Skeletal muscle satellite cell (primary cell): ENCODE measurements around the gene RGS4. TPM values are rescaled to one million over a fixed set of nuclear protein-coding genes. Genes with fewer than 3 reads are reported as not detected.
A peak's percentile ranks its signal among the peaks of the same experiment; 100 is the strongest.

Experiments used
- H3K27me3 ChIP-seq: 2 replicates; pipeline ENCODE4 v1.7.0; 2013; ENCODE audit warnings: low read length; ENCODE audit not compliant: control insufficient read depth, insufficient read depth
- H3K36me3 ChIP-seq: 2 replicates; pipeline ENCODE4 v1.7.0; 2013; ENCODE audit warnings: mild to moderate bottlenecking, control low read depth, low read length; ENCODE audit not compliant: insufficient read depth
- H3K4me1 ChIP-seq: 2 replicates; pipeline ENCODE4 v1.7.0; 2013; ENCODE audit warnings: low read length; ENCODE audit not compliant: control insufficient read depth, insufficient read depth
- H3K4me2 ChIP-seq: 2 replicates; pipeline ENCODE4 v1.7.0; 2013; ENCODE audit warnings: mild to moderate bottlenecking, low read length
- H3K4me3 ChIP-seq: 2 replicates; pipeline ENCODE4 v1.7.0; 2013; ENCODE audit warnings: low read length
- H3K9ac ChIP-seq: 2 replicates; pipeline ENCODE4 v1.7.0; 2013; ENCODE audit warnings: mild to moderate bottlenecking, low read depth, low read length, moderate library complexity
- H3K9me3 ChIP-seq: replicated peaks from 2 replicates; pipeline ENCODE4 v1.7.0; 2013; ENCODE audit warnings: mild to moderate bottlenecking, control low read depth, low read length
- total RNA-seq: library from RNA; depleted of rRNA; stranded (reverse); fragments of >200 nt; gene quantifications from 2 replicates; pipeline ENCODE4 v1.2.3, GENCODE V29; 2012; rRNA removed

Gene RGS4
- total RNA-seq, result 25.3 and 45.0 TPM in 2 replicates

DNA sequence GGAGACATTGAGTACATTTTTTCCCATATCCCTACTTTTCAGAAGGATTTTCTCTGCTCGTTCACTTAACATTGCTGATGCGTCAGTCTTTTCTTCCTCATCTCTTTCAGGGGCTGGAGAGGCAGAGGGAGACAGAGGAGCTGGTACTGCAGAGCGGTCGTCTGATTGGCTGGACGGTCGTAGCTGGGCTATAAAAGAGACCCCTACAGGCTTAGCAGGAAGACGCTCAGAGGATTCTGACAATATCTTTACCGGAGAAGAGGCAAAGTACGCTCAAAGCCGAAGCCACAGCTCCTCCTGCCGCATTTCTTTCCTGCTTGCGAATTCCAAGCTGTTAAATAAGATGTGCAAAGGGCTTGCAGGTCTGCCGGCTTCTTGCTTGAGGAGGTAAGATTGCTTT lies at the start of gene RGS4:
Gene RGS4, plus strand, starts transcription at position 220 of the 400 bp plus-strand sequence. Its CDS starts 124 bp downstream, at position 344.
- Histone ChIP-seq H3K4me1 (peaks cover 25% of the 10 kb centered on the region), H3K9ac (peak within 1 kb of the TSS; percentile 85), H3K36me3 (peaks cover 32% of the 10 kb centered on the region), H3K4me2 (peak within 1 kb of the TSS; percentile 82), H3K4me3 (peak within 1 kb of the TSS; percentile 68), H3K9me3 (no peaks in the 10 kb centered on the region), H3K27me3 (no peaks in the 10 kb centered on the region)

GRCh38 chr1:163022129-163022528 lies 47.0 kb upstream of the RGS4 start:
- no peaks in the 10 kb centered on the region for H3K4me1 ChIP-seq
- no peaks in the 10 kb centered on the region for H3K27me3 ChIP-seq
- peaks cover 4% of the 10 kb centered on the region for H3K9me3 ChIP-seq
- no peaks in the 10 kb centered on the region for H3K36me3 ChIP-seq
- H3K9ac ChIP-seq, result no peak overlapping the region
- no peak overlapping the region for H3K4me3 ChIP-seq
- no peak overlapping the region for H3K4me2 ChIP-seq

DNA sequence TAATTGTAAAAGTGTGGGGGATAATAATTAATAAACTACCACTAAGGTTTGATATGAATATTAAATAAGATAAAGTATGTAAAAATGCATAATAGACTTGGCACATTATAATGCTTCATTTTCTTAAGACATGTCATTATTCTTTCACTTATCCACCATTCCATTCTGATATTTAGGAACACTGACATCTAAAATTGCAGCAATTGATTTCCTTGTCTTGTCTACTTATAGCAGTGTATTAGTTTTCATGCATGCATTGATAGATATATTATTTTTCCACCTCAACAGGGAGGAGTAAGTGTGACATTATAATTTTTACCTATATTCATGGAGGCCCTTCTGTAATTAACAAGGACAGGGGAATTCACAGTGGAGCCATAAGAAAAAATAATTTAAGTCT lies 41.6 kb upstream of the RGS4 start:
- Histone ChIP-seq H3K9me3 (no peaks in the 10 kb centered on the region), H3K4me2 (no peak overlapping the region), H3K9ac (no peak overlapping the region), H3K27me3 (no peaks in the 10 kb centered on the region), H3K4me1 (no peaks in the 10 kb centered on the region), H3K4me3 (no peak overlapping the region), H3K36me3 (no peaks in the 10 kb centered on the region)

DNA sequence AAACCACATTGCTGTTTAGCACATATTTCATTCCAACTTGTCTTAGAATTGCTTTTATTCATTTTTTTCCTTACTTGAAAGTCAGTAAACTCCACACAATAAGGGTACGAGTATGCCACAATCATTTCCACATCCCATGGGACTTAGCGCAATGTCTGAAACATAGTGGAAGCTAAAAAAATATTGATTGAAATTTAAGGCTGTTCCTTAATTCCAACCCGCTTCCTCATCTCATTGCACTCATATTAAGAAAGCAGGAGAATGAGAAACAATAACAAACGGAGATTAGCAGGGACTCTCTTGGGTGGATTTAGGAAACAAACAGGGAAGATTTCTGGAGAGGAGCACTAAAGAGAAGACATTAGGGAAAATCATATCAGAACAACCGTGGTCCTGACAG lies 39.3 kb upstream of the RGS4 start:
- Histone ChIP-seq H3K36me3 (no peaks in the 10 kb centered on the region), H3K27me3 (no peaks in the 10 kb centered on the region), H3K4me3 (no peak overlapping the region)

GRCh38 chr1:163035446-163036249 lies 33.5 kb upstream of the RGS4 start:
- Histone ChIP-seq H3K4me2 (peak overlapping the region; percentile 50), H3K36me3 (no peaks in the 10 kb centered on the region), H3K9ac (peak overlapping the region; percentile 70), H3K27me3 (no peaks in the 10 kb centered on the region), H3K4me3 (peak overlapping the region; percentile 10), H3K9me3 (no peaks in the 10 kb centered on the region), H3K4me1 (peaks cover 43% of the 10 kb centered on the region)

More for the DNA sequence above, 39.3 kb upstream of the RGS4 start:
- Histone ChIP-seq H3K4me2 (no peak overlapping the region), H3K4me1 (peaks cover 10% of the 10 kb centered on the region), H3K9ac (no peak overlapping the region), H3K9me3 (no peaks in the 10 kb centered on the region)

DNA sequence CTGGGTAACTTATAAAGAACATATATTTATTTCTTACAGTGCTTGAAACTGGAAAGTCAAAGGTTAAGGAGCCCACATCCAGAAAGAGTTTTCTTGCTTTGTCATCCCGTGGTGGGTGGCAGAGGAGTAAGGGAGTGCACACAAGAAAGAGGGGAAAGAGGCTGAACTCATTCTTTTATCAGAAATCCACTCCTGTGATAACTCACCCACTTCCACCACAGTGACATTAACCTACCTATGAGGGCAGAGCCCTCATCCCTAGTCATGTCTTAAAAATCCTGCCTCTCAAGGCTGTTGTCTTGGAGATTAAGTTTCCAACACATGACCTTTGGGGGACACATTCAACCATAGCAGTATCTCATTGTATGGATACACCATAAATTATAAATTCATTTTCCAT lies 32.5 kb upstream of the RGS4 start:
- Histone ChIP-seq H3K36me3 (no peaks in the 10 kb centered on the region), H3K4me3 (no peak overlapping the region), H3K9me3 (no peaks in the 10 kb centered on the region), H3K27me3 (no peaks in the 10 kb centered on the region), H3K9ac (peak overlapping the region; percentile 70), H3K4me1 (peaks cover 43% of the 10 kb centered on the region), H3K4me2 (peak overlapping the region; percentile 50)

GRCh38 chr1:163038928-163039706 lies 30.0 kb upstream of the RGS4 start:
- Histone ChIP-seq H3K9ac (no peak overlapping the region), H3K9me3 (no peaks in the 10 kb centered on the region), H3K4me1 (peaks cover 39% of the 10 kb centered on the region), H3K36me3 (no peaks in the 10 kb centered on the region), H3K27me3 (no peaks in the 10 kb centered on the region), H3K4me2 (no peak overlapping the region), H3K4me3 (no peak overlapping the region)

DNA sequence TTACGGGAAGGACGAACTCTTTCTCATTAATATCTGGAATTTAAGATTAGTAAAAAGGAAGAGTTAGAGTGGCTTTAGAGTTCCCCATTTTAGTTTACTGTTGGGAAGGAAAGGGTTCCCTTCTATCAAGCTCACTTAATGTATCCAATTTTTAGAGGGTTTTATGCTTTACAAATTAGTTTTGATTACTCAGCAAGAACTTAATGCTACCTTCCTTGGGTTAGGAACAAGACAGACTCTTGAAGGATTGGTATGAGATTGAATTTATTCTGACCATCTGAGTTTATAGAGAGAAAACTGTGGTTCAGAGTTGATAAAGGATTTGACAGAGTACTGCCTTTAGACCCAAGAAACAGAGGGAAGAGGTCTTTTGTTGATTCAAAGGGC lies 29.5 kb upstream of the RGS4 start:
- Histone ChIP-seq H3K4me1 (peaks cover 35% of the 10 kb centered on the region), H3K9ac (no peak overlapping the region), H3K4me2 (no peak overlapping the region), H3K9me3 (no peaks in the 10 kb centered on the region), H3K4me3 (no peak overlapping the region), H3K27me3 (no peaks in the 10 kb centered on the region), H3K36me3 (no peaks in the 10 kb centered on the region)

GRCh38 chr1:163046071-163046470 lies 23.1 kb upstream of the RGS4 start:
- Histone ChIP-seq H3K4me1 (peaks cover 11% of the 10 kb centered on the region), H3K4me3 (no peak overlapping the region), H3K4me2 (no peak overlapping the region), H3K36me3 (no peaks in the 10 kb centered on the region), H3K27me3 (no peaks in the 10 kb centered on the region), H3K9me3 (no peaks in the 10 kb centered on the region), H3K9ac (peak overlapping the region; percentile 28)

GRCh38 chr1:163047951-163048659 lies 21.1 kb upstream of the RGS4 start:
- no peak overlapping the region for H3K4me3 ChIP-seq
- no peaks in the 10 kb centered on the region for H3K36me3 ChIP-seq
- H3K27me3 ChIP-seq, result no peaks in the 10 kb centered on the region
- H3K4me2 ChIP-seq, result no peak overlapping the region
- no peak overlapping the region for H3K9ac ChIP-seq
- peaks cover 11% of the 10 kb centered on the region for H3K4me1 ChIP-seq
- H3K9me3 ChIP-seq, result no peaks in the 10 kb centered on the region

DNA sequence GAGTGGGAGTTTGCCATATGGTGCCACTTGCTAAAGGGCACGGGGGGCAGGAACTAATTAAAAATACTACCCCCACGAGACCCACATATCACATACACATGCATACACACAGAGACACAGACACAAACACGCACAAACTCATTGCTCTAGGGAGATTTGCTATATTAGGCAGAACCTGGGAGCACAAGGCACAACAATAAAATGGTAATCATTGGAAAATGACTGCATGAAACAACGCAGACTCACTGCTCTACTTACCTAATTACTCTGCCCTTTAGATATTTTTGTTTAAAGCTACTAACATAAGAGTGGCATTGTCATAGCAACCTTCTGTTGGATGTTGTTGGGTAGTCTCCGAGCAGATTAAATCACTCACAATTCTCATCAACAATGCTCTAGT lies 20.3 kb upstream of the RGS4 start:
- Histone ChIP-seq H3K27me3 (no peaks in the 10 kb centered on the region), H3K36me3 (no peaks in the 10 kb centered on the region), H3K4me1 (peaks cover 11% of the 10 kb centered on the region), H3K4me2 (no peak overlapping the region), H3K4me3 (no peak overlapping the region), H3K9ac (no peak overlapping the region), H3K9me3 (no peaks in the 10 kb centered on the region)
